HG03442 (cell line): Measurements from ENCODE around the gene CARD6.
A peak's percentile ranks its signal among the peaks of the same experiment; 100 is the strongest.
"Not testable (repeated sequence)": the region's sequence is repeated elsewhere in the genome, so short reads cannot be mapped to it uniquely, and the experiment has no call there.

ENCODE experiments used
- ATAC-seq: cut with Tn5 transposase; IDR thresholded peaks from one replicate; pipeline ENCODE4 v1.9.1; 2021; ENCODE audit warnings: mild to moderate bottlenecking, moderate library complexity; ENCODE audit not compliant: unreplicated experiment

Gene CARD6

GRCh38 chr5:40827188-40827977 lies 13.8 kb upstream of the CARD6 start:
- ATAC-seq, result no peak

- ATAC-seq, result no peak
These were observed 13.0 kb upstream of the CARD6 start for GRCh38 chr5:40828021-40828631.

- ATAC-seq, result no peak
These were observed 12.2 kb upstream of the CARD6 start for GRCh38 chr5:40828690-40829661.

DNA sequence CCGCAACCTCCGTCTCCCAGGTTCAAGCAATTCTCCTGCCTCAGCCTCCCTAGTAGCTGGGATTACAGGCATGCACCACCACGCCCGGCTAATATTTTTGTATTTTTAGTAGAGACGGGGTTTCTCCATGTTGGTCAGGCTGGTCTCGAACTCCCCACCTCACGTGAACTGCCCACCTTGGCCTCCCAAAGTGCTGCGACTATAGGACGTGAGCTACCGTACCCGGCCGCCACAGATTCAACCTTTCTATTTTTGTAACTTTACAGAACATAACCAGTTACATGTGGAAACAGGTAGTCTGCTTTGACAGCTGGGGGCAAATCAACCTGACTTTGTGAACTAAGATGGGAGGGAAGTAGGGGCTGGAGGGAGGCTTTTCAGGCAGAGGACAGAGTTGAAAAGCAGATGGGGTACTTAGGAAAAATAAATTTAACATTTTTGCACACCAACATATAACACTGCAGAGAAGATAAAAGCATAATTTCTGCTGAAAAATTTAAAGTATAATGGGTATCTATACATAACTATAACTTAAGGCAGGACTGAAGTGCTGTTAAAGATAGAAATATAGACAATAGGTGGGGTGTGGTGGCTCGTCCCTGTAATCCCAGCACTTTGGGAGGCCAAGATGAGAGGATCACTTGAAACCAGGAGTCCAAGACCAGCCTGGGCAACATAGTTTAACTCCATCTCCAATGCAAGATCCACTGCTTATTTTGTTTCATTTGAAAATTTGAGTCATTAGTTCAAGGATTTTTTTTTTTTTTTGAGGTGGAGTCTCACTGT lies 11.2 kb upstream of the CARD6 start:
- ATAC-seq, result no peak

DNA sequence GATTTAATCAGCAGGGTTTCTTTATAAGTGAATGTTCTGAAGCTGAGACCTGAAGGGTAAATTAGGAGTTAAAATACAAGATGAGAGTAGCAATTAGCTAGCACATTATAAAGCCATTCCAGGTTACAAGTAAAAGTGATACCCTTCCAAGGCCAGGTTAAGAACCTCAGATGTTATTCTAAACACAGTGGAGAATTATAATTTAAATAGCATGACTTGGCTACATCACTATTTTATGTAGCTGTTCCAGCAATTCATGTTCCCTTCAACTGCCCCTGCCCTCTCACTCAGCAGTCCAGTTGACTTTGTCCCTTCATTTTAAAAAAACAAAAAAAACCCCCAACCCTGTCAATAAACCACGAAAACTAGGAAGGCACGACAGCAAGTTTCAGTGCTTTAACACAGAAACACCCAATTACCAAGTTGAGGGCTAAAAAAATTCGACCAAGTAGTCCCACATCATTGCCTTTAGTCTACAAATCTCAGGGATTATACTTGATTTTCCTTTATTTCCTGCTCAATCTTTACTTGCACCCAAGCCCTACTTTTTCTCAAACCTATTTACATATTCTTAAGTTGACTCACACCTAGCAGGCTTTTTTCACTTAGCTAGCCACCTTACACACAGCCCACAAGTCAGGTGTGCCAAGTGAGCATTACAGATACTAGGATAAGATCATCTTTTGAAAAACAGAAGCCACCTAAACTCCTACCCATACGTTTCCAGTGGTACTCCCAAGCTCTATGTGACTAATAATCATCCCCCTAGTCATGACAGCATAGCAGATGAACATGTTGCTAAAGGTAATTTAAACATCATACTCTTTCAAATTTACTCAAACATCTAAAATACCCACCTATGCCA lies 9.6 kb upstream of the CARD6 start:
- peak; percentile 12 for ATAC-seq

GRCh38 chr5:40832345-40832744 lies 8.8 kb upstream of the CARD6 start:
- no peak for ATAC-seq

- ATAC-seq, result no peak
These were observed 7.4 kb upstream of the CARD6 start for GRCh38 chr5:40833712-40834229.

- ATAC-seq, result no peak
These were observed 6.7 kb upstream of the CARD6 start for GRCh38 chr5:40834391-40834848.

DNA sequence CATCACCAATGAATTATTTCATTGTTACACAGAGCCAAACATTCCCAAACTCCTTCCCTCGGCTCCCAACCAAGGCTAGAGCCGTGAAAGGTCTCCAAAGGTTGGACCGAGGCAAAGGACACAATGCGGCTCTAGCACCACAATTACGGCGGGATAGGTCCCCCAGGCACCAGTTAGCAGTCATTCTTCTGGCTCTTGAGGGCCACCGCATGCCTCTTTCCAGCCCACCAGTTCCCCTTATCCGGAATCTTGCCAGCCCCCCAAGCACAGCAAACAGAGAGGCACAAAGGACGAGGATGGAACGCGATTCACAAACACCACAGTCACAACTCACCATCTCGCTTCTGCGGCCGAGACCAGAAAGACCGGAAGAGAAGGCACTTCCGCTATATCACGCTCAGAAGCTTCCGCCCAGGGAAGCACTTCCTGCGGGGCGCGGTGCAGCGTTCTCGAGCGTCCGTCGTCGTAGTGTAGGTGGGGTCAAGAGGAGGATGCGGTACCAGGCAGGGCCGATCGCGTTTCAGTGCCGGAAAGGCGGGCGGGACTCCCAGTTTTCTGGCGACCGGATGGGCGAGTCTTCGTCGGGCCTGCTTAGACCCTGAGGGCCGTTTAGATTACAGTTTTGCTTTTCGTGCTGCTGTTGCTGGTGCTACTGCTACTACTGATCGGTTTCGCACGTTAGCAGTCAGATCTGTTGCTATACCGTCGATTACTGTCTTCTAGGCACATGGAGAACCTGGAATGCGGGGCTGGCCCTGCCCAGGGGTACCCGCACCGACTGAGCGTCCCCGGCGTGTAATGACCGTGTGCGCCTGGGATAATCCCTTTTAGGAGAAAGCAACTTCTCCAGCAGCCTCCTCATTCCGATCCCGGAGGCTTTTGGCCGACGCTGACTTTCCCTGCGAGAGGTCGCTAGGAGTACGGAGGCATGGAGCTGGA lies 6.0 kb upstream of the CARD6 start, which contains the start of gene RPL37:
RPL37 (minus strand) TSS at position 374 of the 939 bp plus-strand sequence; CDS start at position 337, 37 bp downstream.
- peak; percentile 97 for ATAC-seq

- ATAC-seq, result no peak
These were observed 3.1 kb upstream of the CARD6 start for GRCh38 chr5:40838086-40838485.

DNA sequence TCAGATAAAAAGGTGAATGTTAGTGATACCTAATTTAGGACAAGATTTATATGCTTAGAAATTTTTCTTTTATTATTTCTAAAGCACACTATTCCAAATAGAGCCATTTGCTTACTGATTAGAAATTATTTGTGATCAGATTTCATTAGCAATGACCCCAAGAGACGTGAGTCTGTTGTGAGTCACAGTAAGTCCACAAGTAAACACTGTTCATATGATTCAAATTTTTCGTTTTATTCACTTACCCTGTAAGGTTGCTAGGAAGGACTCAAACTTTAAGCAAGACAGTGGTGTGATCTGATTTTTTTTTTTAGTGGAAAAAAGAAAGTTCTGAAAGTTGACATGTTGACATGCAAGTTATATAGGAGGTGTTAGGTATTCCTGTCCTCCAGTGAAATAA lies 1.2 kb downstream of the CARD6 start:
- no peak for ATAC-seq

- no peak for ATAC-seq
These were observed 3.4 kb downstream of the CARD6 start for GRCh38 chr5:40844565-40844964.

- no peak for ATAC-seq
These were observed 5.2 kb downstream of the CARD6 start for GRCh38 chr5:40846371-40846770.

DNA sequence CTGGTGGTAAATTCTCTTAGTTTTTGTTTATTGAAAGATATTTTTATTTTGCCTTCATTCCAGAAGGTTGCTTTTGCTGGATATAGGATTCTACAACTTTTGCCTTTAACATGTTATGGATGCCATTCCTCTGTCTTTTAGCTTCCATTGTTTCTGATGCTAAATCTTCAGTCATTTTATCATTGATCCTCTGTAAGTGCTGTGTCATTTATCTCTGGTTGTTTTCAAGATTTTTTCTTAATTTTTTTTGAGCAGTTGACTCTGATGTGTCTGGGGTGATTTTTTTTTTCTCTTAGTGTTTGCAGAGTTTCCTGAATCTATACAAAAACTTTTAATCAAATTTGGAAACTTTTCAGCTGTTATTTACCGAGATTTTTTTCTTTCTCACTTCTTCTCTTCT lies 6.4 kb downstream of the CARD6 start:
- ATAC-seq, result no peak

DNA sequence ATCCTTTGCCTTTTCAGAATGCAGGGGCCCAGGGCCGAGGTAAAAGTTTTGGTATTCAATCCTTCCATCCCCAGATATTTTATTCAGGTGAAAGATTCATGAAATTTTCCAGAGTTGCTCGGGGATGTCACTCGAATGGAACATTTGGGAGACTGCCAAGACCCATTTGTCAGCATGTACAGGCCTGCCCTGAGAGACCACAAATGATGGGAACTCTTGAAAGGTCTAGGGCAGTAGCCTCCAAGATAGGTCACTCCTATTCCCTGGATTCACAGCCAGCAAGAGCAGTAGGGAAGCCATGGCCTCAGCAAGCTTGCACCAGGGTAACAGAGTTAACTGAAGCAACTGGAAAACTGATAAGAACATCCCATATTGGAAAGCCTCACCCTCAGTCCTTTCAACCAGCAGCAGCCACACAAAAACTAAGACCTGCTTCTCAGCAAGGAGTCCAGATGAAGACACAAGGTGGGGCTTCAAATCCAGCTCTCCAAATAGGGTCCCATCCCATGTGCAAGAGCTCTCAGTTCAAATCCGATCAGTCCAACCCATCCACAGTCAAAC lies 12.5 kb downstream of the CARD6 start:
- no peak for ATAC-seq

GRCh38 chr5:40860711-40861110 lies 19.5 kb downstream of the CARD6 start:
- no peak for ATAC-seq

GRCh38 chr5:40865004-40865403 lies 23.8 kb downstream of the CARD6 start:
- not testable (repeated sequence) for ATAC-seq

DNA sequence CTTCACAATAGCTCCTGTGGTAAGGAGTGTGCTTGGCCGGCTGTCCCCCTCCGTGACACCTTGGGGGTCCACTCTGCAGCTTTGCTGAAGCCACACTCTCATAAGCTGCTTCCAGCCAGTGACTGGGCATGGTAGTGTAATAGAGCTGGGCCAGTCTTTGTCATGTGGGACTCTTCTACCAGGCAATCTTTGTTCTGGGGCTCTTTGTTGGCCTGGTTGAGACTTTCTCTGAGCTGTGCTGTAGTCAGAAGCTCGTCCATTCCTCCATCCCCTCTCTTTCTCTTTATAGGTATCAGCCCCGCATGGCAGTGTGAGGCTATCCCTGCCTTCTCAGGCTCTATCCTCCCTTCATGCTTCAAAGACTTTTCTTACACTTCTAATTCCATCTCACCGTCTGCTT lies 25.7 kb downstream of the CARD6 start:
- ATAC-seq, result no peak
